IPS-11a (cell line): ENCODE data around the gene CYP2J2.
"Not testable (repeated sequence)": the region's sequence is repeated elsewhere in the genome, so short reads cannot be mapped to it uniquely, and the experiment has no call there.

Source experiments
- H3K4me3 ChIP-seq: one replicate; pipeline ENCODE4 v1.5.1; 2013; ENCODE audit warnings: low read depth, low read length, control low read depth

The CYP2J2 gene

DNA sequence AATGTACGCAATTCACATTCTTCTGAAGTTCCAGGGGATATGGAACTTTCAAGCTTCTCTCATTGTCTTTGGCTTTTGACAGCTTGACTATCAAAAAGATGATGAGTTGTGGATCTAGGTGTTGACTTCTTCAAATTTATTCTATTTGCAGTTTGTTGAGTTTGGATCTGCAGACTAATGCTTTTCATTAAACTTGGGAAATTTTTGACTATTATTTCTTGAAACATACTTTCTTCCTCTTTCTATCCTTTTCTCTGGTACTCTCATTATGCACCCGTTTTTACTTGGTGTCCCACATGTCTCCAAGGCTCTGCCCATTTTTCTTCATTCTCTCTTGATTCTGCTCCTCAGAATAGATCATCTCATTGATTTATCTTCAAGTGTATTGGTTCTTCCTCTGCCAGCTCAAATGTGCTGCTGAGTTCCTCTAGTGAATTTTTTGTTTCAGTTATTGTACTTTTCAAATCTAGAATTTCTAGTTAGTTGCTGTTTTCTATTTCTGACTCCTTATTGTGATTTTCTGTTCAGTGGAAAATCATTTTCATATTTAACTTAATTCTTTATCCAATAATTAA, 49.4 kb downstream of the CYP2J2 start:
- no peak overlapping the region for H3K4me3 ChIP-seq

GRCh38 chr1:59871746-59872145, 54.8 kb downstream of the CYP2J2 start:
- no peak overlapping the region for H3K4me3 ChIP-seq

- no peak overlapping the region for H3K4me3 ChIP-seq
These were observed 60.1 kb downstream of the CYP2J2 start for GRCh38 chr1:59866462-59866861.

- H3K4me3 ChIP-seq: no peak overlapping the region
These were observed 68.8 kb downstream of the CYP2J2 start for GRCh38 chr1:59857679-59858354.

- no peak overlapping the region for H3K4me3 ChIP-seq
These were observed 69.7 kb downstream of the CYP2J2 start for GRCh38 chr1:59856725-59857338.

DNA sequence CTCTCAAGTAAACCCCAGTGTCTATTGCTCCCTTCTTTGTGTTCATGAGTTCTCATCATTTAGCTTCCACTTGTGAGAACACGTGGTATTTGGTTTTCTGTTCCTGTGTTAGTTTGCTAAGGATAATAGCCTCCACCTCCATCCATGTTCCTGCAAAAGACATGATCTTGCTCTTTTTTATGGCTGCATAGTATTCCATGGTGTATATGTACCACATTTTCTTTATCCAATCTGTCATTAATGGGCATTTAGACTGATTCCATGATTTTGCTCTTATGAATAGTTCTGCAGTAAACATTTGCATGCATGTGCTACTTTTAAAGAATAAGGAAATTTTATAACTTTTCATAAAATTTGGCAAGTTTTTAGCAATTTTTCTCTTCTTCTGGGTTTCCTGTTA, 71.3 kb downstream of the CYP2J2 start:
- not testable (repeated sequence) for H3K4me3 ChIP-seq

- no peak overlapping the region for H3K4me3 ChIP-seq
These were observed 74.5 kb downstream of the CYP2J2 start for GRCh38 chr1:59852117-59852516.

DNA sequence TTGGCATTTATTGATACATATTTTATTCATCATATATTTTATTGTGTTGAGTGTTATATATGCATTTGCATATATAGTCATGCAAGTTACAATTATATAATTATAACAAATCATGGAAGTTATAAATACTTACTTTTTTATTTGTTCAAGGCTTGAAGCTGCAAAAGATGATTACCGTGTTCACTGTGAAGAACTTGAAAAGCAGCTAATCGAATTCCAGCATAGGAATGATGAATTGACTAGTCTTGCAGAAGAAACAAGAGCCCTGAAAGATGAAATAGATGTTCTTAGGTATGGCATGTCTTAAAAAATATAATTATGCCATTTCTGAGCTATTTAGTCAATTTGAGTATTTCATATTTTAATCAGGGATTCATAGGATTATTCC, 79.7 kb downstream of the CYP2J2 start:
- H3K4me3 ChIP-seq: no peak overlapping the region

GRCh38 chr1:59846209-59846894, 80.2 kb downstream of the CYP2J2 start:
- no peak overlapping the region for H3K4me3 ChIP-seq

DNA sequence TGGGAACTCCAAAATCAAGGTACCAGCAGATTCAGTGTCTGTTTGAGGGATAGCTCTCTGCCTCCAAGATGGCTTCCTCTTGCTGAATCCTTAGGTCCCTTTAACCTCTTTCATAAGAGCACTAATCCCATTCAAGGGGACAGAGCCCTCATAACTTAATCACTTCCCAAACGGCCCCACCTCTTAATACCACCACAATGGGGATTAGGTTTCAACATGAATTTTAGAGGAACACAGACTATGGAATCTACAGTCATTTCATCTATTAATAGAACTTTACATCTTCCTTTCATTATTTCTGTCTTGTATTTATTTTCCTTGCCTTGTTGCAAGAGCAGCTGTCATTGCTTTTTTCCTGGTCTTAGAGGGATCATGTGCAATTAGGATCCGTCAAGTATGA, 81.5 kb downstream of the CYP2J2 start:
- H3K4me3 ChIP-seq: no peak overlapping the region
